ENCODE results near the gene STUM. TPM values are rescaled to one million over a fixed set of nuclear protein-coding genes. Genes with fewer than 3 reads are reported as not detected.

Gene STUM
- total and polyA plus RNA-seq, 2 donors (not counting 1 experiment from before 2014, with no cell fraction given): 0.01 TPM; not detected in 1

- TF ChIP-seq, protein P1, sequence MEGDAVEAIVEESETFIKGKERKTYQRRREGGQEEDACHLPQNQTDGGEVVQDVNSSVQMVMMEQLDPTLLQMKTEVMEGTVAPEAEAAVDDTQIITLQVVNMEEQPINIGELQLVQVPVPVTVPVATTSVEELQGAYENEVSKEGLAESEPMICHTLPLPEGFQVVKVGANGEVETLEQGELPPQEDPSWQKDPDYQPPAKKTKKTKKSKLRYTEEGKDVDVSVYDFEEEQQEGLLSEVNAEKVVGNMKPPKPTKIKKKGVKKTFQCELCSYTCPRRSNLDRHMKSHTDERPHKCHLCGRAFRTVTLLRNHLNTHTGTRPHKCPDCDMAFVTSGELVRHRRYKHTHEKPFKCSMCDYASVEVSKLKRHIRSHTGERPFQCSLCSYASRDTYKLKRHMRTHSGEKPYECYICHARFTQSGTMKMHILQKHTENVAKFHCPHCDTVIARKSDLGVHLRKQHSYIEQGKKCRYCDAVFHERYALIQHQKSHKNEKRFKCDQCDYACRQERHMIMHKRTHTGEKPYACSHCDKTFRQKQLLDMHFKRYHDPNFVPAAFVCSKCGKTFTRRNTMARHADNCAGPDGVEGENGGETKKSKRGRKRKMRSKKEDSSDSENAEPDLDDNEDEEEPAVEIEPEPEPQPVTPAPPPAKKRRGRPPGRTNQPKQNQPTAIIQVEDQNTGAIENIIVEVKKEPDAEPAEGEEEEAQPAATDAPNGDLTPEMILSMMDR (conservative IDR thresholded peaks at IDR 0.05 in 1 of 2, IDR thresholded peaks at IDR 0.05 in 1 of 2; ENCODE audit: low read depth in 1 of 2, low read length in 2 of 2): no peak
- TF ChIP-seq EZH2 (IDR thresholded peaks at IDR 0.05; ENCODE audit: low read length, missing control alignments): no peak
- no peaks in the 10 kb centered on the region for H3K9me3 ChIP-seq (ENCODE audit: control insufficient read depth, insufficient read depth, low read depth, low read length)
- no peak overlapping the region for H3K27ac ChIP-seq (ENCODE audit: insufficient read depth, low read length)
- H3K4me2 ChIP-seq (ENCODE audit: extremely low read depth, insufficient read depth, low read length): no peak overlapping the region
- no peaks in the 10 kb centered on the region for H4K20me1 ChIP-seq (ENCODE audit: control insufficient read depth, extremely low read depth, insufficient read depth, low read length)
- no peak overlapping the region for H3K4me3 ChIP-seq (replicated peaks in 1 of 4; ENCODE audit: control extremely low read depth in 1 of 4, insufficient read depth in 1 of 4, low read depth in 3 of 4, low read length in 4 of 4)
- no peak for DNase-seq (ENCODE audit: low read depth in 2 of 2)
- H3K27me3 ChIP-seq (ENCODE audit: control insufficient read depth, insufficient read depth, low read length): no peaks in the 10 kb centered on the region
- H3K36me3 ChIP-seq (ENCODE audit: control insufficient read depth, insufficient read depth, low read length): no peaks in the 10 kb centered on the region
- H3K4me1 ChIP-seq (ENCODE audit: control insufficient read depth, extremely low read depth, insufficient read depth, low read length): peaks cover 30% of the 10 kb centered on the region
- H2AFZ ChIP-seq (ENCODE audit: low read length): no peak overlapping the region
- H3K9ac ChIP-seq (ENCODE audit: insufficient read depth, low read length): no peak overlapping the region
- no peaks in the 10 kb centered on the region for H3K79me2 ChIP-seq (ENCODE audit: control insufficient read depth, insufficient read depth, low read length)
These were observed 106.9 kb downstream of the STUM start for GRCh38 chr1:226655251-226656163.

- no peaks in the 10 kb centered on the region for H4K20me1 ChIP-seq (ENCODE audit: control insufficient read depth, extremely low read depth, insufficient read depth, low read length)
- H3K27ac ChIP-seq (ENCODE audit: insufficient read depth, low read length): peak overlapping the region; percentile 70
- no peak overlapping the region for H3K9ac ChIP-seq (ENCODE audit: insufficient read depth, low read length)
- H3K4me2 ChIP-seq (ENCODE audit: extremely low read depth, insufficient read depth, low read length): peak overlapping the region; percentile 44
- no peak overlapping the region for H2AFZ ChIP-seq (ENCODE audit: low read length)
- no peaks in the 10 kb centered on the region for H3K79me2 ChIP-seq (ENCODE audit: control insufficient read depth, insufficient read depth, low read length)
- peaks cover 33% of the 10 kb centered on the region for H3K4me1 ChIP-seq (ENCODE audit: control insufficient read depth, extremely low read depth, insufficient read depth, low read length)
- peaks cover 2% of the 10 kb centered on the region for H3K36me3 ChIP-seq (ENCODE audit: control insufficient read depth, insufficient read depth, low read length)
- H3K9me3 ChIP-seq (ENCODE audit: control insufficient read depth, insufficient read depth, low read depth, low read length): no peaks in the 10 kb centered on the region
- H3K27me3 ChIP-seq (ENCODE audit: control insufficient read depth, insufficient read depth, low read length): no peaks in the 10 kb centered on the region
- DNase-seq (ENCODE audit: low read depth in 2 of 2): no peak
- TF ChIP-seq, protein P1 (conservative IDR thresholded peaks at IDR 0.05 in 1 of 2, IDR thresholded peaks at IDR 0.05 in 1 of 2; ENCODE audit: low read depth in 1 of 2, low read length in 2 of 2): no peak
- TF ChIP-seq EZH2 (IDR thresholded peaks at IDR 0.05; ENCODE audit: low read length, missing control alignments): no peak
- H3K4me3 ChIP-seq (replicated peaks in 1 of 4; ENCODE audit: control extremely low read depth in 1 of 4, insufficient read depth in 1 of 4, low read depth in 3 of 4, low read length in 4 of 4): no peak overlapping the region
These were observed 107.6 kb downstream of the STUM start for GRCh38 chr1:226656201-226656600.

- peaks cover 2% of the 10 kb centered on the region for H3K36me3 ChIP-seq (ENCODE audit: control insufficient read depth, insufficient read depth, low read length)
- H3K27ac ChIP-seq (ENCODE audit: insufficient read depth, low read length): peak overlapping the region; percentile 70
- TF ChIP-seq EZH2 (IDR thresholded peaks at IDR 0.05; ENCODE audit: low read length, missing control alignments): no peak
- TF ChIP-seq, protein P1 (conservative IDR thresholded peaks at IDR 0.05 in 1 of 2, IDR thresholded peaks at IDR 0.05 in 1 of 2; ENCODE audit: low read depth in 1 of 2, low read length in 2 of 2): no peak
- no peaks in the 10 kb centered on the region for H3K27me3 ChIP-seq (ENCODE audit: control insufficient read depth, insufficient read depth, low read length)
- DNase-seq (ENCODE audit: low read depth in 2 of 2): peak; percentile 91 to 92
- no peaks in the 10 kb centered on the region for H3K79me2 ChIP-seq (ENCODE audit: control insufficient read depth, insufficient read depth, low read length)
- no peak overlapping the region for H3K4me3 ChIP-seq (replicated peaks in 1 of 4; ENCODE audit: control extremely low read depth in 1 of 4, insufficient read depth in 1 of 4, low read depth in 3 of 4, low read length in 4 of 4)
- peak overlapping the region; percentile 44 for H3K4me2 ChIP-seq (ENCODE audit: extremely low read depth, insufficient read depth, low read length)
- no peak overlapping the region for H3K9ac ChIP-seq (ENCODE audit: insufficient read depth, low read length)
- H4K20me1 ChIP-seq (ENCODE audit: control insufficient read depth, extremely low read depth, insufficient read depth, low read length): no peaks in the 10 kb centered on the region
- H3K9me3 ChIP-seq (ENCODE audit: control insufficient read depth, insufficient read depth, low read depth, low read length): no peaks in the 10 kb centered on the region
- no peak overlapping the region for H2AFZ ChIP-seq (ENCODE audit: low read length)
- peaks cover 38% of the 10 kb centered on the region for H3K4me1 ChIP-seq (ENCODE audit: control insufficient read depth, extremely low read depth, insufficient read depth, low read length)
These were observed 108.2 kb downstream of the STUM start for GRCh38 chr1:226656601-226657277.

Data from fibroblast of lung (primary cell).